ENCODE measurements around the gene HPCAL4.
A peak's percentile ranks its signal among the peaks of the same experiment; 100 is the strongest.

Gene HPCAL4

GRCh38 chr1:39668894-39669293 lies 22.3 kb downstream of the HPCAL4 start:
- ATAC-seq (ENCODE audit: insufficient read depth, low read depth) (no peak), DNase-seq (no peak)
- Histone ChIP-seq H3K9ac (ENCODE audit: low read depth, low read length) (no peak overlapping the region), H3K9me3 (ENCODE audit: insufficient read depth, low read length, severe bottlenecking) (no peaks in the 10 kb centered on the region), H3K4me3 (ENCODE audit: low read depth in 1 of 2, low read length in 2 of 2) (no peak overlapping the region), H3K4me1 (ENCODE audit: insufficient read depth, low read length) (no peaks in the 10 kb centered on the region), H2AFZ (ENCODE audit: low read depth, low read length) (no peak overlapping the region), H3K79me2 (ENCODE audit: insufficient read depth, low read length) (no peaks in the 10 kb centered on the region), H3K36me3 (ENCODE audit: insufficient read depth, low read length) (no peaks in the 10 kb centered on the region), H3K4me2 (ENCODE audit: insufficient read depth, low read length) (no peak overlapping the region), H3K27me3 (ENCODE audit: insufficient read depth, low read length, poor library complexity) (peaks cover 3% of the 10 kb centered on the region), H4K20me1 (ENCODE audit: insufficient read depth, low read length) (no peaks in the 10 kb centered on the region), H3K27ac (ENCODE audit: low read length) (no peak overlapping the region)
- TF ChIP-seq EZH2 (IDR thresholded peaks at IDR 0.05; ENCODE audit: borderline replicate concordance, low read depth, low read length, severe bottlenecking) (no peak), CTCF (IDR thresholded peaks at IDR 0.05; ENCODE audit: borderline replicate concordance, extremely low read depth, low read length, poor library complexity, severe bottlenecking) (no peak)

- H2AFZ ChIP-seq (ENCODE audit: low read depth, low read length) = no peak overlapping the region
- no peak for ATAC-seq (ENCODE audit: insufficient read depth, low read depth)
- H3K4me3 ChIP-seq (ENCODE audit: low read depth in 1 of 2, low read length in 2 of 2) = no peak overlapping the region
- no peaks in the 10 kb centered on the region for H3K36me3 ChIP-seq (ENCODE audit: insufficient read depth, low read length)
- TF ChIP-seq CTCF (IDR thresholded peaks at IDR 0.05; ENCODE audit: borderline replicate concordance, extremely low read depth, low read length, poor library complexity, severe bottlenecking) = no peak
- H3K27me3 ChIP-seq (ENCODE audit: insufficient read depth, low read length, poor library complexity) = peaks cover 3% of the 10 kb centered on the region
- no peak overlapping the region for H3K4me2 ChIP-seq (ENCODE audit: insufficient read depth, low read length)
- H3K27ac ChIP-seq (ENCODE audit: low read length) = no peak overlapping the region
- no peak overlapping the region for H3K9ac ChIP-seq (ENCODE audit: low read depth, low read length)
- DNase-seq = no peak
- no peaks in the 10 kb centered on the region for H3K79me2 ChIP-seq (ENCODE audit: insufficient read depth, low read length)
- H4K20me1 ChIP-seq (ENCODE audit: insufficient read depth, low read length) = no peaks in the 10 kb centered on the region
- no peaks in the 10 kb centered on the region for H3K4me1 ChIP-seq (ENCODE audit: insufficient read depth, low read length)
- H3K9me3 ChIP-seq (ENCODE audit: insufficient read depth, low read length, severe bottlenecking) = no peaks in the 10 kb centered on the region
Observed at GRCh38 chr1:39668111-39668510, 23.1 kb downstream of the HPCAL4 start.

GRCh38 chr1:39666772-39667171 lies 24.5 kb downstream of the HPCAL4 start:
- no peak overlapping the region for H3K4me2 ChIP-seq (ENCODE audit: insufficient read depth, low read length)
- H3K4me3 ChIP-seq (ENCODE audit: low read depth in 1 of 2, low read length in 2 of 2) = no peak overlapping the region
- peaks cover 3% of the 10 kb centered on the region for H3K27me3 ChIP-seq (ENCODE audit: insufficient read depth, low read length, poor library complexity)
- no peaks in the 10 kb centered on the region for H3K4me1 ChIP-seq (ENCODE audit: insufficient read depth, low read length)
- H4K20me1 ChIP-seq (ENCODE audit: insufficient read depth, low read length) = no peaks in the 10 kb centered on the region
- H3K36me3 ChIP-seq (ENCODE audit: insufficient read depth, low read length) = no peaks in the 10 kb centered on the region
- no peak for ATAC-seq (ENCODE audit: insufficient read depth, low read depth)
- DNase-seq = no peak
- no peaks in the 10 kb centered on the region for H3K9me3 ChIP-seq (ENCODE audit: insufficient read depth, low read length, severe bottlenecking)
- H2AFZ ChIP-seq (ENCODE audit: low read depth, low read length) = no peak overlapping the region
- H3K27ac ChIP-seq (ENCODE audit: low read length) = no peak overlapping the region
- no peak for TF ChIP-seq EZH2 (IDR thresholded peaks at IDR 0.05; ENCODE audit: borderline replicate concordance, low read depth, low read length, severe bottlenecking)
- TF ChIP-seq CTCF (IDR thresholded peaks at IDR 0.05; ENCODE audit: borderline replicate concordance, extremely low read depth, low read length, poor library complexity, severe bottlenecking) = no peak
- H3K9ac ChIP-seq (ENCODE audit: low read depth, low read length) = no peak overlapping the region
- no peaks in the 10 kb centered on the region for H3K79me2 ChIP-seq (ENCODE audit: insufficient read depth, low read length)

GRCh38 chr1:39663559-39663958 lies 27.7 kb downstream of the HPCAL4 start:
- H3K9ac ChIP-seq (ENCODE audit: low read depth, low read length) = no peak overlapping the region
- H3K36me3 ChIP-seq (ENCODE audit: insufficient read depth, low read length) = no peaks in the 10 kb centered on the region
- H3K27ac ChIP-seq (ENCODE audit: low read length) = no peak overlapping the region
- no peak overlapping the region for H3K4me2 ChIP-seq (ENCODE audit: insufficient read depth, low read length)
- no peak for TF ChIP-seq CTCF (IDR thresholded peaks at IDR 0.05; ENCODE audit: borderline replicate concordance, extremely low read depth, low read length, poor library complexity, severe bottlenecking)
- TF ChIP-seq EZH2 (IDR thresholded peaks at IDR 0.05; ENCODE audit: borderline replicate concordance, low read depth, low read length, severe bottlenecking) = no peak
- H3K9me3 ChIP-seq (ENCODE audit: insufficient read depth, low read length, severe bottlenecking) = no peaks in the 10 kb centered on the region
- H2AFZ ChIP-seq (ENCODE audit: low read depth, low read length) = no peak overlapping the region
- H3K27me3 ChIP-seq (ENCODE audit: insufficient read depth, low read length, poor library complexity) = no peaks in the 10 kb centered on the region
- H3K4me3 ChIP-seq (ENCODE audit: low read depth in 1 of 2, low read length in 2 of 2) = no peak overlapping the region
- H3K79me2 ChIP-seq (ENCODE audit: insufficient read depth, low read length) = no peaks in the 10 kb centered on the region
- H3K4me1 ChIP-seq (ENCODE audit: insufficient read depth, low read length) = no peaks in the 10 kb centered on the region
- ATAC-seq (ENCODE audit: insufficient read depth, low read depth) = peak; percentile 29; the same call in 1 of the 3 replicates
- DNase-seq = no peak
- H4K20me1 ChIP-seq (ENCODE audit: insufficient read depth, low read length) = no peaks in the 10 kb centered on the region
